Caco-2 (cell line): Measurements from ENCODE around the gene SDHB. TPM values are rescaled to one million over a fixed set of nuclear protein-coding genes. Genes with fewer than 3 reads are reported as not detected.

Experiments
- BruUV-seq: library from RNA; stranded (reverse); fragments of 400-500 nt; replicated peaks from 2 replicates; lab custom pipeline; 2021; lab: Mats Ljungman, UMichigan
- CTCF ChIA-PET: fragments of 300-600 bp; sonication (Branson Sonifier 250); formaldehyde crosslinking; loops from one replicate; lab custom pipeline; 2022; ENCODE audit warnings: antibody characterized with exemption; lab: Charles Lee
- POLR2A ChIA-PET: fragments of 300-600 bp; sonication (Branson Sonifier 250); formaldehyde crosslinking; loops from one replicate; lab custom pipeline; 2022; ENCODE audit warnings: antibody characterized with exemption; lab: Charles Lee
- DNase-seq, 2 experiments: peaks; one replicate each; pipeline versions ENCODE4 v3.0.0 to v3.0.0-alpha.2; 2020 to 2022
- H3K27me3 ChIP-seq: replicated peaks from 2 replicates; pipeline ENCODE4 v1.6.0; 2011; ENCODE audit warnings: low read length; ENCODE audit not compliant: control insufficient read depth, insufficient read depth
- H3K36me3 ChIP-seq: 2 replicates; pipeline ENCODE4 v1.5.1; 2011; ENCODE audit warnings: low read length; ENCODE audit not compliant: control insufficient read depth, insufficient read depth
- H3K4me1 ChIP-seq: fragments of 250-450 bp; sonication (Bioruptor Pico); 2 replicates; pipeline ENCODE4 v1.5.1; 2020; ENCODE audit warnings: mild to moderate bottlenecking
- H3K4me3 ChIP-seq: 2 replicates; pipeline ENCODE4 v1.5.1; 2011; ENCODE audit warnings: low read depth, mild to moderate bottlenecking, control low read depth, low read length
- H3K9me3 ChIP-seq: fragments of 250-450 bp; sonication (Bioruptor Pico); 2 replicates; pipeline ENCODE4 v1.5.1; 2020; ENCODE audit warnings: mild to moderate bottlenecking, moderate library complexity
- H3K27ac Mint-ChIP-seq: one replicate; pipeline ENCODE4 v1.8.0; 2022; ENCODE audit warnings: mixed read lengths; ENCODE audit not compliant: unreplicated experiment
- H3K27me3 Mint-ChIP-seq: one replicate; pipeline ENCODE4 v1.8.0; 2022; ENCODE audit warnings: mixed read lengths; ENCODE audit not compliant: insufficient read depth, unreplicated experiment
- H3K36me3 Mint-ChIP-seq: one replicate; pipeline ENCODE4 v1.8.0; 2022; ENCODE audit warnings: mild to moderate bottlenecking, mixed read lengths; ENCODE audit not compliant: insufficient read depth, unreplicated experiment
- H3K4me1 Mint-ChIP-seq: one replicate; pipeline ENCODE4 v1.8.0; 2022; ENCODE audit warnings: low read depth, mixed read lengths; ENCODE audit not compliant: unreplicated experiment
- H3K4me3 Mint-ChIP-seq: one replicate; pipeline ENCODE4 v1.8.0; 2022; ENCODE audit warnings: mild to moderate bottlenecking, moderate library complexity, mixed read lengths; ENCODE audit not compliant: unreplicated experiment
- H3K9me3 Mint-ChIP-seq: one replicate; pipeline ENCODE4 v1.8.0; 2022; ENCODE audit warnings: mixed read lengths; ENCODE audit not compliant: unreplicated experiment
- CTCF ChIP-seq, 2 experiments: fragments of 200-600 bp in 1 of 2; IDR thresholded peaks; 1 replicate in 1 of 2; 2 replicates in 1 of 2; pipeline versions ENCODE4 v1.5.1 to v1.8.0; 2011 to 2022; ENCODE audit warnings: antibody characterized with exemption in 1 of 2, control low read depth in 1 of 2, inconsistent platforms in 1 of 2, low read depth in 1 of 2, low read length in 1 of 2, mild to moderate bottlenecking in 1 of 2, moderate library complexity in 1 of 2; ENCODE audit not compliant: insufficient read depth in 1 of 2, severe bottlenecking in 1 of 2, unreplicated experiment in 1 of 2
- intact Hi-C: fragments of 100-400 bp; cut with micrococcal nuclease; formaldehyde crosslinking; loops from one replicate; pipeline ENCODE4 v1.10.0; 2022; ENCODE audit not compliant: unreplicated experiment
- total RNA-seq: library from RNA; stranded (reverse); gene quantifications from 2 replicates; pipeline ENCODE4 v1.2.3, GENCODE V29; 2022

The SDHB gene
- total RNA-seq, 1 experiment from 2014 or later = 91.5 TPM

GRCh38 chr1:17012775-17013490 is 40.9 kb downstream of the SDHB start:
- no TSS peak for BruUV-seq
- no peak overlapping the region for H3K4me3 ChIP-seq
- no peaks in the 10 kb centered on the region for H3K27me3 Mint-ChIP-seq
- TF ChIP-seq CTCF (IDR thresholded peaks at IDR 0.05; ENCODE audit: insufficient read depth in 1 of 2, low read depth in 1 of 2, low read length in 1 of 2, severe bottlenecking in 1 of 2, unreplicated experiment in 1 of 2) = no peak
- peak overlapping the region; percentile 77 for H3K4me3 Mint-ChIP-seq
- no peaks in the 10 kb centered on the region for H3K9me3 ChIP-seq
- H3K36me3 Mint-ChIP-seq = peaks cover 9% of the 10 kb centered on the region
- intact Hi-C loops = no loop called here
- H3K9me3 Mint-ChIP-seq = no peaks in the 10 kb centered on the region
- no peak for DNase-seq
- peaks cover 23% of the 10 kb centered on the region for H3K4me1 ChIP-seq
- H3K27me3 ChIP-seq = no peaks in the 10 kb centered on the region
- ChIA-PET POLR2A (no interaction called here), CTCF (interaction anchor here (1.2 kb wide), 1 partner anchor 52 kb away, joined by 4 read pairs; no protein-coding TSS in a partner anchor)
- H3K27ac Mint-ChIP-seq = no peak overlapping the region
- H3K4me1 Mint-ChIP-seq = peaks cover 10% of the 10 kb centered on the region
- H3K36me3 ChIP-seq = no peaks in the 10 kb centered on the region

- Histone ChIP-seq H3K27me3 (no peaks in the 10 kb centered on the region), H3K36me3 (no peaks in the 10 kb centered on the region), H3K9me3 (no peaks in the 10 kb centered on the region), H3K4me3 (peak within 1 kb of the TSS; percentile 76), H3K4me1 (peaks cover 22% of the 10 kb centered on the region)
- POLR2A ChIA-PET = no interaction called here
- BruUV-seq = no TSS peak
- Mint-ChIP-seq H3K27me3 (no peaks in the 10 kb centered on the region), H3K9me3 (no peaks in the 10 kb centered on the region), H3K27ac (no peak within 1 kb of the TSS), H3K4me1 (peaks cover 10% of the 10 kb centered on the region), H3K36me3 (peaks cover 9% of the 10 kb centered on the region), H3K4me3 (peak within 1 kb of the TSS; percentile 77)
- intact Hi-C loops = no loop called here
- TF ChIP-seq CTCF (IDR thresholded peaks at IDR 0.05; ENCODE audit: insufficient read depth in 1 of 2, low read depth in 1 of 2, low read length in 1 of 2, severe bottlenecking in 1 of 2, unreplicated experiment in 1 of 2) = no peak
- CTCF ChIA-PET = interaction anchor here (1.2 kb wide), 1 partner anchor 51 kb away, joined by 4 read pairs; no protein-coding TSS in a partner anchor
- DNase-seq = peak; percentile 87 to 91
Observed at GRCh38 chr1:17011439-17012307, 42.2 kb downstream of the SDHB start, which contains the start of gene ATP13A2. Gene ATP13A2 (minus strand): TSS chr1:17011928. CDS start chr1:17011738, 190 bp downstream.

- no peak for TF ChIP-seq CTCF (IDR thresholded peaks at IDR 0.05; ENCODE audit: insufficient read depth in 1 of 2, low read depth in 1 of 2, low read length in 1 of 2, severe bottlenecking in 1 of 2, unreplicated experiment in 1 of 2)
- H3K27me3 Mint-ChIP-seq = no peaks in the 10 kb centered on the region
- no peaks in the 10 kb centered on the region for H3K9me3 Mint-ChIP-seq
- H3K4me1 ChIP-seq = peaks cover 16% of the 10 kb centered on the region
- no peaks in the 10 kb centered on the region for H3K9me3 ChIP-seq
- H3K27ac Mint-ChIP-seq = no peak overlapping the region
- intact Hi-C loops = no loop called here
- no peaks in the 10 kb centered on the region for H3K36me3 ChIP-seq
- peaks cover 2% of the 10 kb centered on the region for H3K36me3 Mint-ChIP-seq
- H3K27me3 ChIP-seq = no peaks in the 10 kb centered on the region
- ChIA-PET POLR2A (no interaction called here), CTCF (no interaction called here)
- no peak for DNase-seq
- H3K4me3 Mint-ChIP-seq = peak overlapping the region; percentile 66
- H3K4me1 Mint-ChIP-seq = peaks cover 10% of the 10 kb centered on the region
- peak overlapping the region; percentile 76 for H3K4me3 ChIP-seq
- no TSS peak for BruUV-seq
Observed at GRCh38 chr1:17011092-17011438, 42.8 kb downstream of the SDHB start.
